A549 (cell line): ENCODE measurements around the gene IGSF10. TPM values are rescaled to one million over a fixed set of nuclear protein-coding genes. Genes with fewer than 3 reads are reported as not detected.

Experiments
- ATAC-seq, 2 experiments: fragments of 200-7000 bp in 1 of 2; fragments of >200 bp in 1 of 2; cut with Nextera tagmentation in 1 of 2; cut with Tn5 transposase in 1 of 2; 3 replicates each; pipeline versions ENCODE4 v1.8.0 to v1.9.1; 2018 to 2020; ENCODE audit warnings: mild to moderate bottlenecking in 1 of 2, moderate library complexity in 1 of 2
- CTCF ChIA-PET: fragments of 300-600 bp; sonication (Branson Sonifier 250); formaldehyde crosslinking; extraction: SDS; loops from one replicate; lab custom pipeline; 2021; ENCODE audit warnings: antibody characterized with exemption, inconsistent platforms; lab: Yijun Ruan, JAX
- POLR2A ChIA-PET: fragments of 350-600 bp; formaldehyde crosslinking; extraction: SDS; loops from one replicate; lab custom pipeline; 2021; ENCODE audit warnings: antibody characterized with exemption, inconsistent platforms; lab: Yijun Ruan, JAX
- DNase-seq, 2 experiments: peaks; one replicate each; pipeline versions ENCODE4 v3.0.0 to v3.0.0-alpha.2; 2011 to 2016; ENCODE audit warnings: low read depth in 1 of 2, low spot score in 1 of 2
- FAIRE-seq: peaks from 2 replicates; lab custom pipeline; 2011; peaks lifted over from hg19 to GRCh38; lab: Jason Lieb, UNC
- H3K27ac ChIP-seq, 2 experiments: fragments of >200 bp; sonication (Bioruptor Twin); formaldehyde crosslinking; 3 replicates each; pipeline ENCODE4 v1.5.1; 2016 to 2017
- H3K4me1 ChIP-seq: fragments of >200 bp; sonication (Bioruptor Twin); formaldehyde crosslinking; 3 replicates; pipeline ENCODE4 v1.6.1; 2016
- H3K4me2 ChIP-seq: fragments of >200 bp; sonication (Bioruptor Twin); formaldehyde crosslinking; 3 replicates; pipeline ENCODE4 v1.6.1; 2016
- H3K4me3 ChIP-seq: fragments of >200 bp; sonication (Bioruptor Twin); formaldehyde crosslinking; 3 replicates; pipeline ENCODE4 v1.5.1; 2016
- H3K9me3 ChIP-seq: fragments of >200 bp; sonication (Bioruptor Twin); formaldehyde crosslinking; 3 replicates; pipeline ENCODE4 v1.6.1; 2016
- ATOH8 ChIP-seq: fragments of 250-450 bp; sonication (Bioruptor Pico); IDR thresholded peaks from 2 replicates; pipeline ENCODE4 v1.5.0; 2020; ENCODE audit warnings: low read depth, mild to moderate bottlenecking, moderate library complexity
- BCL3 ChIP-seq: fragments of >200 bp; sonication (Bioruptor Twin); formaldehyde crosslinking; IDR thresholded peaks from 3 replicates; pipeline ENCODE4 v1.6.1; 2016
- EHF ChIP-seq: fragments of 250-450 bp; sonication (Bioruptor Pico); IDR thresholded peaks from 2 replicates; pipeline ENCODE4 v1.5.0; 2020; ENCODE audit warnings: mild to moderate bottlenecking
- ELK1 ChIP-seq: fragments of 150-350 bp; IDR thresholded peaks from 2 replicates; pipeline ENCODE4 v1.6.1; 2014; ENCODE audit warnings: low read depth, mild to moderate bottlenecking, low read length
- GATA3 ChIP-seq: IDR thresholded peaks from 2 replicates; pipeline ENCODE4 v1.6.1; 2012; ENCODE audit warnings: borderline replicate concordance
- HEYL ChIP-seq: fragments of 250-450 bp; sonication (Bioruptor Pico); IDR thresholded peaks from 2 replicates; pipeline ENCODE4 v1.8.0; 2021; ENCODE audit warnings: mild to moderate bottlenecking, moderate library complexity
- HOXA7 ChIP-seq: fragments of 250-450 bp; sonication (Bioruptor Pico); IDR thresholded peaks from 2 replicates; pipeline ENCODE4 v1.5.0; 2020; ENCODE audit warnings: mild to moderate bottlenecking, moderate library complexity
- HOXB13 ChIP-seq: fragments of 250-450 bp; sonication (Bioruptor Pico); IDR thresholded peaks from 2 replicates; pipeline ENCODE4 v1.5.0; 2020; ENCODE audit warnings: low read depth, mild to moderate bottlenecking, moderate library complexity
- JUN ChIP-seq, 2 experiments: fragments of >200 bp; sonication (Bioruptor Twin); formaldehyde crosslinking; IDR thresholded peaks; 2 replicates in 1 of 2; 3 replicates in 1 of 2; pipeline ENCODE4 v1.6.1; 2016 to 2017
- JUNB ChIP-seq: fragments of >200 bp; sonication (Bioruptor Twin); formaldehyde crosslinking; IDR thresholded peaks from 2 replicates; pipeline ENCODE4 v1.6.1; 2016
- KDM5A ChIP-seq: fragments of 200-600 bp; sonication (generic); IDR thresholded peaks from 2 replicates; pipeline ENCODE4 v1.6.1; 2016; ENCODE audit warnings: antibody characterized with exemption, mild to moderate bottlenecking
- MAFK ChIP-seq: fragments of 450-650 bp; IDR thresholded peaks from 2 replicates; pipeline ENCODE4 v1.6.1; 2014; ENCODE audit not compliant: partially characterized antibody
- NFE2L2 ChIP-seq: fragments of 150-350 bp; conservative IDR thresholded peaks from 2 replicates; pipeline ENCODE4 v1.6.1; 2014; ENCODE audit warnings: low read length
- NPAS2 ChIP-seq: fragments of 250-450 bp; sonication (Bioruptor Pico); IDR thresholded peaks from 2 replicates; pipeline ENCODE4 v1.8.0; 2022; ENCODE audit warnings: mild to moderate bottlenecking, moderate library complexity, borderline replicate concordance
- POLR2A ChIP-seq: IDR thresholded peaks from 2 replicates; pipeline ENCODE4 v1.6.1; 2012; ENCODE audit warnings: mild to moderate bottlenecking, low read length
- RAD21 ChIP-seq, 2 experiments: fragments of >200 bp in 1 of 2; sonication (Bioruptor Twin) in 1 of 2; formaldehyde crosslinking in 1 of 2; IDR thresholded peaks in 1 of 2; conservative IDR thresholded peaks in 1 of 2; 2 replicates in 1 of 2; 3 replicates in 1 of 2; pipeline ENCODE4 v1.6.1; 2012 to 2018; ENCODE audit warnings: inconsistent platforms in 1 of 2
- RARB ChIP-seq: fragments of 250-450 bp; sonication (Bioruptor Pico); IDR thresholded peaks from 2 replicates; pipeline ENCODE4 v1.8.0; 2021; ENCODE audit warnings: mild to moderate bottlenecking, moderate library complexity
- RCOR1 ChIP-seq: fragments of 150-350 bp; IDR thresholded peaks from 2 replicates; pipeline ENCODE4 v1.6.1; 2014; ENCODE audit warnings: antibody characterized with exemption, low read length, low read depth
- REST ChIP-seq: fragments of 200-600 bp; sonication (generic); IDR thresholded peaks from 2 replicates; pipeline ENCODE4 v1.6.1; 2016; ENCODE audit warnings: antibody characterized with exemption, mild to moderate bottlenecking, moderate library complexity
- RFX5 ChIP-seq: fragments of 450-650 bp; IDR thresholded peaks from 2 replicates; pipeline ENCODE4 v1.7.1; 2014; ENCODE audit warnings: antibody characterized with exemption, mild to moderate bottlenecking, moderate library complexity
- RNF2 ChIP-seq: fragments of 200-600 bp; sonication (generic); IDR thresholded peaks from 2 replicates; pipeline ENCODE4 v1.6.1; 2016; ENCODE audit warnings: low read depth, mild to moderate bottlenecking, antibody characterized with exemption, moderate library complexity, borderline replicate concordance
- SMC3 ChIP-seq: fragments of >200 bp; sonication (Bioruptor Twin); formaldehyde crosslinking; IDR thresholded peaks from 3 replicates; pipeline ENCODE4 v1.6.1; 2018; ENCODE audit warnings: inconsistent platforms
- SREBF2 ChIP-seq: fragments of 450-650 bp; IDR thresholded peaks from 2 replicates; pipeline ENCODE4 v1.6.1; 2014; ENCODE audit warnings: mild to moderate bottlenecking, moderate library complexity
- TFCP2L1 ChIP-seq: fragments of 250-450 bp; sonication (Bioruptor Pico); IDR thresholded peaks from 2 replicates; pipeline ENCODE4 v1.5.0; 2021; ENCODE audit warnings: mild to moderate bottlenecking
- USF2 ChIP-seq: fragments of 450-650 bp; IDR thresholded peaks from 2 replicates; pipeline ENCODE4 v1.6.1; 2014; ENCODE audit warnings: antibody characterized with exemption
- ZFP36 ChIP-seq: fragments of 450-650 bp; IDR thresholded peaks from 2 replicates; pipeline ENCODE4 v1.6.1; 2014; ENCODE audit warnings: borderline replicate concordance; ENCODE audit not compliant: partially characterized antibody
- ZSCAN20 ChIP-seq: fragments of 250-450 bp; sonication (Bioruptor Pico); IDR thresholded peaks from 2 replicates; pipeline ENCODE4 v1.8.0; 2022; ENCODE audit warnings: mild to moderate bottlenecking, moderate library complexity
- WGBS: methylation state at CpG from one replicate; pipeline ENCODE4 v1.1.6; 2017; ENCODE audit errors: missing lambda C conversion rate; 5-methylcytosine and 5-hydroxymethylcytosine counted together
- polyA plus RNA-seq, 4 experiments: library from polyadenylated mRNA; depleted of rRNA in 3 of 4; stranded (reverse); fragments of >200 nt; fragmentation: RNase III in 1 of 4; extraction: RNeasy Plus Mini Kit Qiagen cat#74134 plus additional on column Dnase treatment in 1 of 4; gene quantifications; 2 replicates in 3 of 4; 3 replicates in 1 of 4; pipeline ENCODE4 v1.2.3, GENCODE V29; 2011 to 2017
- TF ChIP-seq, protein P1 (sequence below): fragments of >200 bp; sonication (Bioruptor Twin); formaldehyde crosslinking; IDR thresholded peaks from 3 replicates; pipeline ENCODE4 v1.5.1; 2016
- TF ChIP-seq, protein P2 (sequence below): IDR thresholded peaks from 2 replicates; pipeline ENCODE4 v1.6.1; 2012

The IGSF10 gene
- polyA plus RNA-seq, 2 of the 4 experiments (the other 2 are of a cell fraction), result 0.61 to 2.9 TPM

- DNase-seq (no peak), ATAC-seq (no peak), FAIRE-seq (no peak)
- Histone ChIP-seq H3K4me2 (no peak overlapping the region), H3K4me3 (no peak overlapping the region), H3K4me1 (no peaks in the 10 kb centered on the region), H3K27ac (no peak overlapping the region), H3K9me3 (no peaks in the 10 kb centered on the region)
- WGBS, result 55% methylated on average over 1 of the region's 1 CpG
- POLR2A ChIA-PET, result no interaction called here
- CTCF ChIA-PET, result interaction anchor here (1.6 kb wide), 1 partner anchor 13 kb away, joined by 8 read pairs; no protein-coding TSS in a partner anchor
- TF ChIP-seq SMC3 (no peak), NFE2L2 (no peak), SREBF2 (no peak), NPAS2 (no peak), TFCP2L1 (no peak), MAFK (no peak), RAD21 (conservative IDR thresholded peaks at IDR 0.05 in 1 of 2, IDR thresholded peaks at IDR 0.05 in 1 of 2) (no peak), GATA3 (no peak), ZSCAN20 (CRISPR knock-in tag) (no peak), HOXA7 (CRISPR knock-in tag) (no peak), RARB (no peak), RNF2 (no peak), REST (no peak), RCOR1 (no peak), ATOH8 (CRISPR knock-in tag) (no peak), EHF (CRISPR knock-in tag) (no peak), KDM5A (no peak), JUNB (no peak), HOXB13 (no peak)
Measured at GRCh38 chr3:151452368-151452767, 8.5 kb downstream of the IGSF10 start.

GRCh38 chr3:151446002-151446340 lies 14.9 kb downstream of the IGSF10 start:
- H3K9me3 ChIP-seq, result no peaks in the 10 kb centered on the region
- ChIA-PET CTCF (no interaction called here), POLR2A (no interaction called here)
- H3K4me1 ChIP-seq, result no peaks in the 10 kb centered on the region
- WGBS, result 64% methylated on average over 3 of the region's 3 CpGs
- H3K4me2 ChIP-seq, result no peak overlapping the region
- ATAC-seq, result no peak
- no peak overlapping the region for H3K27ac ChIP-seq
- no peak for DNase-seq
- H3K4me3 ChIP-seq, result no peak overlapping the region
- no peak for FAIRE-seq
- TF ChIP-seq SMC3 (no peak), GATA3 (no peak), ELK1 (no peak), USF2 (no peak), RFX5 (no peak), KDM5A (no peak), BCL3 (no peak), ZFP36 (no peak), HEYL (no peak), NPAS2 (no peak), HOXA7 (CRISPR knock-in tag) (no peak), POLR2A (no peak), JUN (IDR thresholded peaks at IDR 0.05) (no peak)
- TF ChIP-seq, protein P1, sequence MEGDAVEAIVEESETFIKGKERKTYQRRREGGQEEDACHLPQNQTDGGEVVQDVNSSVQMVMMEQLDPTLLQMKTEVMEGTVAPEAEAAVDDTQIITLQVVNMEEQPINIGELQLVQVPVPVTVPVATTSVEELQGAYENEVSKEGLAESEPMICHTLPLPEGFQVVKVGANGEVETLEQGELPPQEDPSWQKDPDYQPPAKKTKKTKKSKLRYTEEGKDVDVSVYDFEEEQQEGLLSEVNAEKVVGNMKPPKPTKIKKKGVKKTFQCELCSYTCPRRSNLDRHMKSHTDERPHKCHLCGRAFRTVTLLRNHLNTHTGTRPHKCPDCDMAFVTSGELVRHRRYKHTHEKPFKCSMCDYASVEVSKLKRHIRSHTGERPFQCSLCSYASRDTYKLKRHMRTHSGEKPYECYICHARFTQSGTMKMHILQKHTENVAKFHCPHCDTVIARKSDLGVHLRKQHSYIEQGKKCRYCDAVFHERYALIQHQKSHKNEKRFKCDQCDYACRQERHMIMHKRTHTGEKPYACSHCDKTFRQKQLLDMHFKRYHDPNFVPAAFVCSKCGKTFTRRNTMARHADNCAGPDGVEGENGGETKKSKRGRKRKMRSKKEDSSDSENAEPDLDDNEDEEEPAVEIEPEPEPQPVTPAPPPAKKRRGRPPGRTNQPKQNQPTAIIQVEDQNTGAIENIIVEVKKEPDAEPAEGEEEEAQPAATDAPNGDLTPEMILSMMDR, result no peak
- TF ChIP-seq, protein P2, sequence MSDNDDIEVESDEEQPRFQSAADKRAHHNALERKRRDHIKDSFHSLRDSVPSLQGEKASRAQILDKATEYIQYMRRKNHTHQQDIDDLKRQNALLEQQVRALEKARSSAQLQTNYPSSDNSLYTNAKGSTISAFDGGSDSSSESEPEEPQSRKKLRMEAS, result no peak
